GM19395 (cell line): ENCODE results near the gene CD207.
"Not testable (repeated sequence)": the region's sequence is repeated elsewhere in the genome, so short reads cannot be mapped to it uniquely, and the experiment has no call there.

Experiments
- ATAC-seq: cut with Tn5 transposase; IDR thresholded peaks from one replicate; pipeline ENCODE4 v1.9.1; 2021; ENCODE audit warnings: mild to moderate bottlenecking, moderate library complexity; ENCODE audit not compliant: unreplicated experiment

CD207 gene

GRCh38 chr2:70829916-70830315 lies 5.7 kb downstream of the CD207 start:
- no peak for ATAC-seq

- no peak for ATAC-seq
Measured at GRCh38 chr2:70828914-70829824, 6.4 kb downstream of the CD207 start.

DNA sequence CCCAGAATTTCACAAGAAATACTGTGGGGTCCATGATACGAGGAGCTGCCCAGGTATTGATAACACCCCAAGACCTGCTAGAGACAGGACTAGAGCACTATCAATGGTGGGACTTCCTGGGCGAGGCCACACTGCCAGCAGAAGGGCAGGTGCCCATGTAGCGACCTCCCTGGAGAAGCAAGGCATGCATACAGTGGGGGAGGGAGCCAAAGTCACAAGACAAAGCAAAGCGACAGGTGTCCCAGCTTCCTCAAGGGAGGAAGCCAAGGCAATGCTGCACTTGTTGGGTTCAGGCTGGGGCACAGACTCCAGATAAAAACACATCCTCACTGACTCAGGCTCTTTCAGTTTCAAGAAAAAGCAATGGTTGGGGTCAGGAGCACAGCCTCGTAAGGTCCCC lies 7.5 kb downstream of the CD207 start:
- no peak for ATAC-seq

- ATAC-seq = no peak
Measured at GRCh38 chr2:70827388-70827787, 8.2 kb downstream of the CD207 start.

GRCh38 chr2:70826696-70827350 lies 8.8 kb downstream of the CD207 start:
- ATAC-seq = no peak

- no peak for ATAC-seq
Measured at GRCh38 chr2:70823249-70823648, 12.4 kb downstream of the CD207 start.

DNA sequence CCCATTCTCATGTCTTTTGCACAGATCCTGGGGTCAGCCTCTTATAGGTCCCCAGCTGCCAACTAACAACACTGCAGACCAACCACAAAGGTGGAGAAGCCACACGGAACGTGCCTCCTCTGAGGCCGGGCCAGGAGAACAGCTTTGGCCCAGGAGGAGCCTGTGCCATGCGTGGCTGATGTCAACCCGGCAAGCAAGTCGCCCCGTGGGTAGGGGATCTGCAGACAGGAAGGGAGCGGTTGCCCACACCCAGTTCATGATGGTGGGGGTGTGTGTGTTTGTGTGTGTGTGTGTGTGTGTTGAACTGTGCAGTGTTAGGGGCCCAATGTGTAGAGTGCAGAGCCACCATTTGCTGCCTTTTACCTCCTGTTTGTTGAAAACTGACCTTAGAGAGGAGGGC lies 12.8 kb downstream of the CD207 start:
- no peak for ATAC-seq

DNA sequence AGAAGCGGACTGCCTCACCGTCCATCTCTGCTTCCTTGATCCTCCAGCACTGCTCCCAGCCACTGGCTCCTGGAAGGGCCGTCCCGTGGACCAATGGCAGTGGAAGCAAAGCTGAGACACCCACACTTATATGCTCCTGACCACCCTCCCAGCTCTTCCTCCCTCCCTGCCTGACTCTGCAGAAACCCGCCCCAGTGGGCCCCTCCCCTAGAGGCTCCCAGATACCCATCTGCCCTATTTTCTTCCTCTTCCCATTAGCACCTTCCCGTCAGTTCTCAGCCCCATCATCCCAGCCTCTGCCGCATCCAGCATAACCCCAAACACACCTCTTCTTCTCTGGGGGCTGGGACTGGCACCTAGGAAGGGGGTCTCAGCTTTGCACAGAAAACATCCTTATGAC lies 15.1 kb downstream of the CD207 start, which contains the start of gene CLEC4F:
TSS of gene CLEC4F (minus strand) at position 101 of the 400 bp plus-strand sequence. CDS start at position 25, 76 bp downstream.
- ATAC-seq = no peak

DNA sequence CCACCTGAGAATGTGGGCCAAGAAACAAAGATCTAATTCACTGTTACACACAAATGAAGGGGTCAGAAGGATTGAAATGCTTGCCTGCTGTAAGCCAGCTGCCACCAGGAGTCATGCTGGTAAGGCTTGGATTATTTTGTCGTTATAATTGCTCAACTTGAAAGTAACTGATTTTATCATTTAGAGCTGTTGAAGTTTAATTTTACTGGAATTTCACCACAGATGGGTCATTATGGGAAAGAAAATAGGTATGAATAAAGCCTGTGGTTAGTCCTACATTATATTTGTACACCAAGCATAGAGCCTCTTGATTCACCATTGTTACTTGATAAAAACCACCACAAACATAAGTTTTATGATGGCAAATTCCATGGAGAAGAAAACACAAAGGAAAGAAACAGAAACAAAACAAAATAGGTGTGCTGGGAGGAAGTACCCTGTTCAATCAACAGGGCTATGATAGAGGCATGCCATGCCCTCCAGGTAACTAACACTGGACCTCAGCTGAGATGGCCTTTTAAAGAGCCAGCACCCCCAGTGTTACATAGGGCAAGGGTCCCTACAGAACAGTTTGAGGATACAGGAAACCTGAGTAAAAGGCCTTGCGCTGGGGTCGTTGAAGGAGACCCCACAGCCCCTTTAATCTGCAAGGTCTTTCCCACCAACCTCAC lies 18.2 kb downstream of the CD207 start:
- no peak for ATAC-seq

GRCh38 chr2:70816726-70817125 lies 18.9 kb downstream of the CD207 start:
- no peak for ATAC-seq

GRCh38 chr2:70808983-70809958 lies 26.3 kb downstream of the CD207 start:
- ATAC-seq = no peak

DNA sequence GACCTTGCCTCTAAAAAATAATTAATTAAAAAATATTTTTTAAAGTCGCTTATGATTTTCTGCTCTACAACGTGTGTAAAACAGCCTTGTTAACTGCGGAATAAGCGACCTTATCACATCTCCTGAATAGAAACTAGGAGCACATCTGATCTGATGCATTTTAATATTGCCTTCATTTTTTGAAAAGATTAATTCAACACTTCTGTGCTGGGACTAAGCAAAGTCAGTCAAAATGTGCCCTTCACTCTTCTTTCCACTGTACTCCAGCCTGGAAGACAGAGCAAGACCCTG lies 27.8 kb downstream of the CD207 start:
- no peak for ATAC-seq

- no peak for ATAC-seq
Measured at GRCh38 chr2:70807102-70807827, 28.4 kb downstream of the CD207 start.

DNA sequence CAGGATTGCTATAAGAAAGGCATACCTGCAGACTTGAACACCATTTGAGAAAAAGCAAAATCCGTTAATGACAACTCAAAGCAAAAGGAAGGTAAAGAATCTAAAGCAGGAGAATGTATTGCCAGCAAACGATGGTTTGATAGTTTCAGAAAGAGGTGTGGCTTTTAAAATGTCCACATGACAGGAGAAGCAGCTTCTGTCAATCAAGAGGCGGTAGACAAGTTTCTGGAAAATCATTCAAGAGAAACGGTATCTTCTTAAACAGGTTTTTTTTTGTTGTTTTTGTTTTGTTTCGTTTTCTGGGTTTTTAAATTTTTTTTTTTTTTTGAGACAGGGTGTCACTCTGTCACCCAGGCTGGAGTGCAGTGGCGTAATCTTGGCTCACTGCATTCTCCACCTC lies 29.0 kb downstream of the CD207 start:
- ATAC-seq = no peak

DNA sequence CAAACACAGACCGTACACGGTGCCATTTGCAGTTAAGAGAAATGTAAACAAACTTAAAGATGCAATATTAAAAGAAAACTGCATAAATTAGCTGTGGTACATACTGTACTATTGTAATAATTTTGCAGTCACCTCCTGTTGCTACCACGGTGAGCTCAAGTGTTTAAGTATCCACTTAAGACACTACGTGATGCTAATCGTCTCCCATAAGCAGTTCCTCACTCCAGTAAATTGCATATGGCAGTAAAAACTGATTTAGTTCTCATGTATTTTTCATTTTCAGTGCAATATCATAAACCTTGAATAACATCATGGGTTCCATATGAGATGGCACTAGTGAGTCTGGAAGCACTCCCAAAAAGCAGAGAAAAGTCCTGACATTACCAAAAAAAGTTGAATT lies 29.6 kb downstream of the CD207 start:
- no peak for ATAC-seq

- no peak for ATAC-seq
Measured at GRCh38 chr2:70801607-70802263, 33.9 kb downstream of the CD207 start.

DNA sequence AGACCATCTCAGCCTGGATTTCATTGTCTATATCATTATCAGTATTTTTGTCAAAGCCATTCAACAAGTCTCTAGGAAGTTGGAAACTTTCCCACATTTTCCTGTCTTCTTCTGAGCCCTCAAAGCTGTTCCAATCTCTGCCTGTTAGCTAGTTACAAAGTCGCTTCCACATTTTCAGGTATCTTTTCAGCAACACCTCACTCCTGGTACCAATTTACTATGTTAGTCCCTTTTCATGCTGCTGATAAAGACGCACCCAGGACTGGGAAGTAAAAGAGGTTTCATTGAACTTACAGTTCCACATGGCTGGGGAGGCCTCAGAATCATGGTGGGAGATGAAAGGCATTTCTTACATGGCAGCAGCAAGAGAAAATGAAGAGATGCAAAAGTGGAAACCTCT lies 35.9 kb downstream of the CD207 start:
- no peak for ATAC-seq

DNA sequence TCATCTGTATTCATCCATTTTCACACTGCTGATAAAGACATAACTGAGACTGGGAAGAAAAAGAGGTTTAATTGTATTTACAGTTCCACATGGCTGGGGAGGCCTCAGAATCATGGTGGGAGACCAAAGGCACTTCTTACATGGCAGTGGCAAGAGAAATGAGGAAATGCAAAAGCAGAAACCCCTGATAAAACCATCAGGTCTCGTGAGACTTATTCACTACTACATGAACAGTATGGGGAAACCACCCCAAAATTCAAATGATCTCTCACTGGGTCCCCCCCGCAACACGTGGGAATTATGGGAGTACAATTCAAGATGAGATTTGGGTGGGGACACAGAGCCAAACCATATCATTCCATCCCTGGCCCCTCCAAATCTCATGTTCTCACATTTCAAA lies 37.6 kb downstream of the CD207 start:
- not testable (repeated sequence) for ATAC-seq

GRCh38 chr2:70797506-70797905 lies 38.1 kb downstream of the CD207 start:
- ATAC-seq = no peak

DNA sequence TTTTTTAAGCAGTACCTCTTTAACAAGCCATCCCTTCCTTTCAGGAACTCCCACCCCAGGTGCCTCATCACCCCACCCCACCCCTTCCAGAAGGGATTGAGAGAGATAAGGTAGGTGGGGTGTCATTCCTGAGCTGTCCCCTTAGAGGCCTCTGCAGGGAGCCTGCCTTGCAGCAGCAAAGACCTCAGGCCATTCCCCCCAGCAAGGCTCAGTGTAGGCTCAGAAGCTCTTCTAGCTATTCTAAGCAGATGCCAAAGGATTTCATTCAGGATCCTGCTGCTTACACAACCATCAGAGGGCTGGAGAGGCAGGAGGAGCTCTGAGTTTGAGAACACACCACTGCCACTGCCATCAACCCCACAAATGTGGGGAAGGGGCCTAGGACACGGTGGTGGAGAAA lies 39.4 kb downstream of the CD207 start:
- no peak for ATAC-seq
